Thyroid gland (tissue), 4 donors: ENCODE results near the gene ANO9. TPM values are rescaled to one million over a fixed set of nuclear protein-coding genes. Genes with fewer than 3 reads are reported as not detected.

Experiments used
- DNase-seq, 2 donors: peaks; one replicate each; pipeline ENCODE4 v3.0.0-alpha.2; 2019
- H3K27ac ChIP-seq, 3 donors: fragments of 200-600 bp; sonication (generic); 1 replicate in 2 of 3; 2 replicates in 1 of 3; pipeline ENCODE4 v1.5.1; 2016 to 2019; ENCODE audit warnings: mild to moderate bottlenecking in 1 of 3, moderate library complexity in 1 of 3
- H3K27me3 ChIP-seq: fragments of 200-600 bp; sonication (generic); one replicate; pipeline ENCODE4 v1.5.1; 2019
- H3K36me3 ChIP-seq, 2 donors: fragments of 200-600 bp; sonication (generic); one replicate each; pipeline ENCODE4 v1.5.1; 2016 to 2019
- H3K4me1 ChIP-seq, 2 donors: fragments of 200-600 bp; sonication (generic); one replicate each; pipeline ENCODE4 v1.5.1; 2017 to 2019
- H3K4me3 ChIP-seq, 3 donors: fragments of 200-600 bp; sonication (generic); replicated peaks in 1 of 3; 1 replicate in 2 of 3; 2 replicates in 1 of 3; pipeline ENCODE4 v1.5.1; 2016; ENCODE audit warnings: mild to moderate bottlenecking in 1 of 3
- H3K9me3 ChIP-seq: fragments of 200-600 bp; sonication (generic); one replicate; pipeline ENCODE4 v1.5.1; 2017
- CTCF ChIP-seq, 6 experiments: fragments of 200-600 bp in 3 of 6; fragments of 450-650 bp in 3 of 6; sonication (generic) in 3 of 6; IDR thresholded peaks; one replicate each; pipeline ENCODE4 v1.5.1; 2016 to 2019; ENCODE audit warnings: antibody characterized with exemption in 6 of 6, mild to moderate bottlenecking in 2 of 6, inconsistent platforms in 1 of 6, moderate library complexity in 1 of 6
- POLR2A ChIP-seq, 2 donors: fragments of 450-650 bp; IDR thresholded peaks; one replicate each; pipeline ENCODE4 v1.6.1; 2017; ENCODE audit warnings: antibody characterized with exemption in 2 of 2, mild to moderate bottlenecking in 2 of 2, moderate library complexity in 1 of 2
- WGBS, 2 donors: methylation state at CpG; one replicate each; pipeline ENCODE4 v1.1.5; 2017; 5-methylcytosine and 5-hydroxymethylcytosine counted together
- intact Hi-C: fragments of 100-400 bp; cut with DNase I; formaldehyde crosslinking; loops from one replicate; pipeline ENCODE4 v1.15.1; 2023
- total RNA-seq, 4 donors: library from RNA; depleted of rRNA; stranded (reverse); fragments of >200 nt; gene quantifications; one replicate each; pipeline ENCODE4 v1.2.3, GENCODE V29; 2016

The ANO9 gene
- total RNA-seq, 4 donors from 2014 or later = 3.7 to 6.4 (median 4.7) TPM

GRCh38 chr11:468036-468435 is 26.2 kb upstream of the ANO9 start:
- Histone ChIP-seq H3K36me3 (no peaks in the 10 kb centered on the region), H3K4me1 (peaks cover 11 to 16% of the 10 kb centered on the region in 2 donors), H3K9me3 (no peaks in the 10 kb centered on the region), H3K4me3 (no peak overlapping the region), H3K27me3 (no peaks in the 10 kb centered on the region), H3K27ac (no peak overlapping the region)
- intact Hi-C loops = no loop called here
- WGBS, 2 donors = 69 to 78% methylated on average over 12 of the region's 12 CpGs
- no peak for DNase-seq
- TF ChIP-seq POLR2A (IDR thresholded peaks at IDR 0.05) = no peak
- no peak for TF ChIP-seq CTCF (IDR thresholded peaks at IDR 0.05)

GRCh38 chr11:465896-466530 is 24.2 kb upstream of the ANO9 start:
- TF ChIP-seq POLR2A (IDR thresholded peaks at IDR 0.05) (no peak), CTCF (IDR thresholded peaks at IDR 0.05) (no peak)
- H3K27me3 ChIP-seq = no peaks in the 10 kb centered on the region
- intact Hi-C loops = no loop called here
- DNase-seq = no peak
- no peak overlapping the region for H3K27ac ChIP-seq
- H3K9me3 ChIP-seq = no peaks in the 10 kb centered on the region
- 85 to 86% methylated on average over 9 of the region's 9 CpGs for WGBS, 2 donors
- no peak overlapping the region for H3K4me3 ChIP-seq
- H3K4me1 ChIP-seq = peaks cover 11 to 16% of the 10 kb centered on the region in 2 donors
- no peaks in the 10 kb centered on the region for H3K36me3 ChIP-seq

- Histone ChIP-seq H3K4me3 (no peak overlapping the region), H3K9me3 (no peaks in the 10 kb centered on the region), H3K4me1 (peaks cover 1% of the 10 kb centered on the region in 2 donors), H3K27ac (no peak overlapping the region), H3K36me3 (no peaks in the 10 kb centered on the region), H3K27me3 (no peaks in the 10 kb centered on the region)
- TF ChIP-seq POLR2A (IDR thresholded peaks at IDR 0.05) = no peak
- TF ChIP-seq CTCF (IDR thresholded peaks at IDR 0.05) = no peak
- DNase-seq = no peak
- intact Hi-C loops = no loop called here
- 94 to 98% methylated on average over 24 of the region's 24 CpGs for WGBS, 2 donors
Observed at GRCh38 chr11:464316-464715, 22.5 kb upstream of the ANO9 start.

- H3K27me3 ChIP-seq = no peaks in the 10 kb centered on the region
- H3K36me3 ChIP-seq = no peaks in the 10 kb centered on the region
- no peaks in the 10 kb centered on the region for H3K4me1 ChIP-seq
- WGBS, 2 donors = 96 to 97% methylated on average over 13 to 15 of the region's 16 CpGs
- no peak for DNase-seq
- TF ChIP-seq POLR2A (IDR thresholded peaks at IDR 0.05) (no peak), CTCF (IDR thresholded peaks at IDR 0.05) (no peak)
- intact Hi-C loops = no loop called here
- H3K27ac ChIP-seq = no peak overlapping the region
- H3K9me3 ChIP-seq = no peaks in the 10 kb centered on the region
- no peak overlapping the region for H3K4me3 ChIP-seq
Observed at GRCh38 chr11:462107-462890, 20.5 kb upstream of the ANO9 start.

GRCh38 chr11:461626-462025 is 19.8 kb upstream of the ANO9 start:
- TF ChIP-seq CTCF (IDR thresholded peaks at IDR 0.05) (no peak), POLR2A (IDR thresholded peaks at IDR 0.05) (no peak)
- intact Hi-C loops = no loop called here
- Histone ChIP-seq H3K36me3 (no peaks in the 10 kb centered on the region), H3K4me3 (no peak overlapping the region), H3K27ac (no peak overlapping the region), H3K27me3 (no peaks in the 10 kb centered on the region), H3K4me1 (no peaks in the 10 kb centered on the region), H3K9me3 (no peaks in the 10 kb centered on the region)
- WGBS, 2 donors = 95% methylated on average over 6 to 9 of the region's 9 CpGs
- no peak for DNase-seq
